NCI-H146 treated with DMSO at 0.1 percent for 48 hours (cell line): ENCODE results near the gene EIF2AK3.
"Not testable (repeated sequence)": the region's sequence is repeated elsewhere in the genome, so short reads cannot be mapped to it uniquely, and the experiment has no call there.

ENCODE experiments used
- DNase-seq: peaks from one replicate; lab custom pipeline; 2025; ENCODE audit not compliant: unreplicated experiment; lab: John Stamatoyannopoulos, UW

EIF2AK3 gene

GRCh38 chr2:88599527-88599926 is 27.7 kb downstream of the EIF2AK3 start:
- no peak for DNase-seq

DNA sequence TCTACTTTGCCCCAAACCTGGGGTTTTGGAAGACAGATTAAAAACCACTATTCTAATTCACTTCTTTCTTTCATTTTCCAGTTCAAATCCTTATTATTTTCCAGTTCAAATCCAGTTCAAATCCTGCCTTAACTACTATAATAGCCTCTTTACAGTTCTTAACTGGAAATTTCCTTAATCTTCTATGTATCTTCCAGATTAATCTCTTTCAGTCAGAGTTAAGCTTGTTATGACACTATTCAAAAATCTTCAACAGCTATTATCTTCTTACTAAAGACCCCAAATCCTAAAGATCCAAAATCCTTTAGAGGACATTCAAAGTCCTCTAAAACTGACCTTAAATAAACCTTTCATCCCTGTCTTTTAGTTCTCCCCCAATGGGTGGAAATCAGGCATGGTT is 30.1 kb downstream of the EIF2AK3 start:
- DNase-seq: no peak

DNA sequence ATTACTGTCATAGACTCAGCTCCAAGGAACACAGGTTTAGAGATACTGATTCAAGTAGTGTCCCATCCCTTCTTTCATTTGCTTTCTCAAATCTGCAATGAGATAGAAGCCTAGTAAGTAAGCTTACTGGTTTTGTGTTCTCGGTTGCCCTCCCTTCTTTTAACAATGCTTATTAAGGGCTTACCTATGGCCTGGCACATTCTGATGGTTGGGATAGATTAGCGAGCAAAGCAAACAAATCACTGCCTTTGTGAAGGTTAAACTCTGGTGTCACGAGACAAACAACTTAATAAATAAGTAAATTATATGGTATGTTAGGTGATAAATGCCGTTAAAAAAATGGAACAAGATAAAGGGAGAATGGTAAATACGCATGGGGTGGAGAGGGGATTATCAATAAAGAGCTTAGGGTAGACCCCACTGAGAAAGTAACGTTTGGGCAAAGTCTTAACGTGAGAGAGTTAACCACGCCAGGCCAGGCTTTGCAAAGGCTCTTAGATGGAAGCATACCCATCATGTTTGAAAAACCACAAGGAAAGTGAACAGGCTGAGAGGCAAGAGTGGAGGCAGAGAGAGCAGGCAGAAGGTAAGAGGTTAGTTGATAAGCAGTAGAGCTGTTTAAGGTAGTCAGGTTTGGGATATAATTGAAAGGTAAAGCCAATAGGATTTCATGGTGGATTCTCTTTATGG is 31.0 kb downstream of the EIF2AK3 start:
- no peak for DNase-seq

- DNase-seq: no peak
Measured at GRCh38 chr2:88591698-88592097, 35.6 kb downstream of the EIF2AK3 start.

DNA sequence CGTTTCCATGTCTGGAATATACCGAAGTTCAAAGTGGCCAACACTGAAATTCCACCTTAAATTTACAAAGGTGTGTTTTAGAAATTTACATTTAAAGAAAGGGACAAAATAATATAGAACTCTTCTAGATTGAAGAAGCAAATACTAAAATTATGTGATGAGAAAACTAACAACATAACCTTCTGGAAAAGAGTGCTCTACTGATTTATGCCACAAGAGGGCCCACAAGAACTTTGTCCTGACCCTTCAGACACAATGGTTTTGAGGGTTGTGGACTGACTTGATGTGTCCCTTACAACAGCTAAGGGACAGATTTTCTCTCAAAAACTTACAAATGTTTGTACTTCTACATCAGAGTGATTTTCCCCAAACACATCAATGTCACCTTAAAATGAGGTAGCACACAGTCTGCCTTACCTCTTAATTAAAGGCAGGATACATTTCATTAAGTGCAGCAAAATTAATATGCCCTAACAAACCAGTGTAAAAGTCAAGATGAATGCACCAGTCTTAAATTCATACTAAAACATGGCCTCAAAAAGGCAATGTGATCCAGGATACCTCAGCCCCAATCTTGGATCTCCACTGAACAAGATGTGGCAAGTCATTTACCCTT is 36.2 kb downstream of the EIF2AK3 start:
- DNase-seq: peak; percentile 13

DNA sequence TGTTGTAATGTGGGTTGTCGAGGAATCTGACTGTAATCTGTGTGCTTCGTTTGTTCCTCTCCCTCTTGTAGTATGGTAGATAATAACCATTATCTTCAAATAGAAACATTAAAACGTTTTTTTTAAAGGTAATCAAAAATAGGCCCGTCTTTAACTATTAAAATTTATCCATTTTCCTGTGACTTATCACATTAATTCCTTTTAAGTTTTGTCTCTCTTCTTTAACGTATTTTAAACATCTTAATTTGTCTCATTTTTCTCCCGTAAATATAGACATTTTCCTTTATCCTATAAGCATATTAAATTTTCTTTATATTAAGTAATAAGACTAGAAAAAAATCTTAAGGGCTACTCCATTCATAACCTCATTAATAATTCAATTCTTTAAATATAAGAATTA is 41.3 kb downstream of the EIF2AK3 start:
- DNase-seq: no peak

- DNase-seq: no peak
Measured at GRCh38 chr2:88582030-88582429, 45.2 kb downstream of the EIF2AK3 start.

- no peak for DNase-seq
Measured at GRCh38 chr2:88580088-88580487, 47.2 kb downstream of the EIF2AK3 start.

GRCh38 chr2:88575630-88576029 is 51.6 kb downstream of the EIF2AK3 start:
- no peak for DNase-seq

- DNase-seq: no peak
Measured at GRCh38 chr2:88575051-88575450, 52.2 kb downstream of the EIF2AK3 start.

GRCh38 chr2:88574445-88574844 is 52.8 kb downstream of the EIF2AK3 start:
- DNase-seq: no peak

- no peak for DNase-seq
Measured at GRCh38 chr2:88568179-88568578, 59.1 kb downstream of the EIF2AK3 start.

- DNase-seq: no peak
Measured at GRCh38 chr2:88564402-88564801, 62.9 kb downstream of the EIF2AK3 start.

DNA sequence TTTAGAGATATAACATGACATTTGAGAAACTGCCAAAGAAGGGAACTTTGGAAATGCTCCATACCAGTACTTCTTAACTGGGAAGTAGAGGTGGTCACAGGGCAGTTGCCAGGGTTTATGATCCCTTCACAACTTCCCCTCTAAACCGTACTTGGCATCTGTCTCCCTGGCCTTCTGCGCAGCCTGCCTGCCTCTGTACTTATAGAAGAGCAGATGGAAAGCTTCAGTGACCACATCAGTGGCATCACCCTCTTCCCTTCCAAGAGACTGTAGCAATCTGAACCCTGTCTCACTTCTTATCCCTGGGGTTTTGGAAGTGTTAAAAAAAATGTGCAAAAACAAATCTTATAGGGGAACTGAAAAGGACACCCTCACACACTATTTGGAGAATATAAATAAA is 64.1 kb downstream of the EIF2AK3 start:
- DNase-seq: no peak

DNA sequence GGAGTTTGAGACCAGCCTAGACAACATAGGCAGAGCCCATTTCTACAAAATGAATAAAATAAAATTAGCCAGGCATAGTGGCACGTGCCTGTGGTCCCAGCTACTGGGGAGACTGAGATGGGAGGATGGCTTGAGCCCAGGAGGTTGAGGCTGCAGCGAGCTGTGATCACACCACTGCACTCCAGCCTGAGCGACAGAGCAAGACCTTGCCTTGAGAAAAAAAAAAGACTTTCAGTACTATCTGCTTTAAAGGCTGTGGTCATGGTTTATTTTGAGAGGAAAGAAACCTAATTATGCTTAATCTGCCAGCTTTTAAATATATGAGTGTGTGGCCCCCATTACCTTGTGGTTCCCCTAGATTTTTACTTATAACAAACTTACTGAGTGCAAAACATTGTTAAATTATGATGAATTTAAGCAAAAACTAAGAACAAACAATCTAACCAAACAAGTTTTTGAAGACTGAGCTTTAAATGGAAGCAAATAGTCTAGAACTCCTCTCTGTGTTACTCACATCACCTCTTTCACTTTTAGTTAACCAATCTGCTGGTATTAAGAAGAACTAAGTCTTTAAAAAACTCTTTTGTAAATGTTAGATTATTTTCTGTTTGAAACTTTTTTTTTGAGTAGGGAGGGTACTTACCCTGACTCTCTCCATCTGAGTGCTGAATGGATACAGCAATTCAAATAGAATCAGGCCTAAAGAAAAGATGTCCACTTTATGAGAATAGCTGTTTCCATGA is 65.4 kb downstream of the EIF2AK3 start:
- no peak for DNase-seq

GRCh38 chr2:88560619-88561307 is 66.5 kb downstream of the EIF2AK3 start:
- DNase-seq: no peak

- DNase-seq: no peak
Measured at GRCh38 chr2:88557290-88557689, 70.0 kb downstream of the EIF2AK3 start.

DNA sequence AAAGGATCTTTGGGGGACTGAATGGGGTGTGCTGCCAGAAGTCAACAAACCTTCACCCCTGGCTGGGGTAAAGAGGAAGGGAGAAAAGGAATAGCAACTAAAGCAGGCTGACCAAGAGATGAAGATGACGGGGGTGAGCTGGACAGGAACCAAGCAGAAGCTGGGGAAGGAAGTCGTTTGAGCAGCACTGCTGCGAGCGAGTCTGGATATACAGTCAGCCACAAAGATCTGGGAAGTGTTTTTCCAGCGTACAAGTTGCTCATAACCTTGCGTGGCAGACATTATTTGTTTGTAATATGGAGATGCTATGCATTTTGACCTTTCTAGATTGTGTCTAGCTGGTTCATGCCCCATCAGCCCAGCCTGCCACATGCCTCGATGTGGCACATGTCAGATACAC is 71.2 kb downstream of the EIF2AK3 start:
- no peak for DNase-seq

DNA sequence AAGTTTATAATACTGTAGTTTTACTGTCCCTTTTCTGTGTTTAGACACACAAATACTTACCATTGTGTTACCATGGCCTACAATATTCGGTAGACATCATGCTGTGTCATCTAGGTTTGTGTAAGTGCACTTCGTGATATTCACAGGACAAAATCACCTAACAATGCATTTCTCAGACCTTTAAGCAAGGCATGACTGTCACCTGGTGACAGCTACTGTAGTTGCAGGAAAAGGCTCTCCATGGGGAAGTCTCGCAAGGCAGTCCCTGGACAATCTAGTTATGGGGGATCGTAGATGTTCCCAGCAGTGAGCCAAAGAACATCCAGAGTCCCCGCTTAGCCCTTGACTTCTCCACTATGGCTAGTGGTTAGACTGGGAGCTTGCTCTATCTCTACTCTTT is 73.1 kb downstream of the EIF2AK3 start:
- DNase-seq: no peak

DNA sequence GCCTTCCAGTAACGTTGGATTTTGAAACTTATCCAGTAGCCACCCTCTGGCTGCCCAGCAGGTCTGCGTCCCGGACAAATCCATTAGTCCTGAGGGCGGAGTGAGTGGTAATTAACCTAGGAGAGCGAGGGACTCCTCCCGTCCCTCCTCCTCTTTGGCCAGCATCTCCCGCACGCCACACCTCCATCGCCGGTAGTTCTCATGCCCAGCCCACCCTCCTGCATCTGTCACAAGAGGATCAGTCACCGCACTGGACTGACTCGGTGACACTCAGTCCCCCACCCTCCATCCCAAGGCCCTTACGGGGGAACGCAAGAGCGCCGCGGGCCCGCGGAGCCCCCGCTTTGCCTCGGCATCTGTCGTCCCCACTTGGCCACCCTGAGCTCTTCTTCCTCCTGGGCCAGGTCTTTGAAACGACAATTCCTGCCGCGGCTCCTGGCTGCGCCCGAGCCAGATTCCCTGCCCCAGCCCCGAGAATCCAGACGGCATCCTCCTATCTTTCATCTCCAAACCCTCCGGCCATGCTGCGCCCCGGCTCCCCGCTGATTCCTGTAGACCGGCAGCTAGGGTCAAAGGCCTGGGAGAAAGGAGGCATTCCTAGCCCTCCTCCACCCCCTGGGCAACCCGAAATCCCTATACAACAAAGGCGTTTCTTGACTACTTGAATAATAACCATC is 77.5 kb downstream of the EIF2AK3 start:
- DNase-seq: peak; percentile 9

- DNase-seq: not testable (repeated sequence)
Measured at GRCh38 chr2:88546291-88546690, 81.0 kb downstream of the EIF2AK3 start.
